ENCODE measurements around the gene SERTM2. TPM values are rescaled to one million over a fixed set of nuclear protein-coding genes. Genes with fewer than 3 reads are reported as not detected.

Gene SERTM2
- 0.50 and 0.59 TPM in 2 replicates for total RNA-seq (2014; rRNA removed; shearing (Covaris generic))
- 0.09 and 0.27 TPM in 2 replicates for polyA plus RNA-seq (2016; fragmentation: Nextera tagmentation; extraction: Ambion mirVana)
- long read RNA-seq, full-length matches to known transcripts, result 1 of 1 reads
- long read RNA-seq, partial matches to known transcripts, result 0 of 1 reads
- long read RNA-seq, other reads (novel, unspliced or antisense), result 0 of 1 reads

- Mint-ChIP-seq H3K27me3 (ENCODE audit: insufficient read depth, low read depth, poor library complexity) (peaks cover 1% of the 10 kb centered on the region), H3K36me3 (ENCODE audit: low read depth) (no peaks in the 10 kb centered on the region; the same call in 2 of the 3 replicates), H3K4me1 (peaks cover 19% of the 10 kb centered on the region), H3K9me3 (no peaks in the 10 kb centered on the region), H3K4me3 (peak within 1 kb of the TSS; percentile 33; the same call in 2 of the 3 replicates), H3K27ac (no peak within 1 kb of the TSS)
- 0 out of 2 replicates have a peak within 1 kb of the TSS, but pooled peaks have one; percentile 33 for H3K27ac ChIP-seq (ENCODE audit: low read depth)
- H3K9me2 ChIP-seq (ENCODE audit: insufficient read depth), result no peaks in the 10 kb centered on the region
- H3F3A ChIP-seq (replicated peaks; ENCODE audit: low read depth), result no peaks in the 10 kb centered on the region
- no peak for TF ChIP-seq ZNF331 (CRISPR knock-in tag; IDR thresholded peaks at IDR 0.05; ENCODE audit: low read depth)
- no peak for TF ChIP-seq POLR2AphosphoS5 (IDR thresholded peaks at IDR 0.05; ENCODE audit: low read depth)
- TF ChIP-seq CTCF (conservative IDR thresholded peaks at IDR 0.05; ENCODE audit: low read depth in 2 of 2), result no peak
- no peak for TF ChIP-seq EZH2 (IDR thresholded peaks at IDR 0.05; ENCODE audit: low read depth, unreplicated experiment)
- no peak for TF ChIP-seq STAT1 (IDR thresholded peaks at IDR 0.05; ENCODE audit: unreplicated experiment)
- no peak for TF ChIP-seq NANOG (IDR thresholded peaks at IDR 0.05; ENCODE audit: borderline replicate concordance)
- 0 out of 2 replicates have a peak within 1 kb of the TSS, but pooled peaks have one; percentile 38 for H2AFZ ChIP-seq
- H3K4me1 ChIP-seq (ENCODE audit: insufficient read depth), result peaks cover 28% of the 10 kb centered on the region
- H4K20me1 ChIP-seq (replicated peaks; ENCODE audit: insufficient read depth), result no peaks in the 10 kb centered on the region
- 0 out of 2 replicates have a peak within 1 kb of the TSS, but pooled peaks have one; percentile 13 for H3K4me3 ChIP-seq
- ATAC-seq (peak; percentile 90), DNase-seq (ENCODE audit: low spot score) (peak; percentile 43)
- H3K4me2 ChIP-seq, result peak within 1 kb of the TSS; percentile 67
- no peaks in the 10 kb centered on the region for H3K79me2 ChIP-seq (replicated peaks; ENCODE audit: insufficient read depth)
- no peaks in the 10 kb centered on the region for H3K36me3 ChIP-seq (ENCODE audit: insufficient read depth)
- no peaks in the 10 kb centered on the region for H3K27me3 ChIP-seq (ENCODE audit: insufficient read depth)
These were observed at the start of gene SERTM2 for GRCh38 chrX:111511477-111511876. Gene SERTM2, plus strand, starts transcription at chrX:111511645. Its CDS starts 7,213 bp downstream, at chrX:111518858.

GRCh38 chrX:111465669-111466068 lies 45.8 kb upstream of the SERTM2 start:
- Histone ChIP-seq H3K9me2 (ENCODE audit: insufficient read depth) (no peaks in the 10 kb centered on the region), H3K27me3 (ENCODE audit: insufficient read depth) (no peaks in the 10 kb centered on the region), H3K79me2 (replicated peaks; ENCODE audit: insufficient read depth) (no peaks in the 10 kb centered on the region), H3K4me1 (ENCODE audit: insufficient read depth) (peaks cover 8% of the 10 kb centered on the region; the same call in 1 of the 2 replicates), H4K20me1 (replicated peaks; ENCODE audit: insufficient read depth) (no peaks in the 10 kb centered on the region), H3F3A (replicated peaks; ENCODE audit: low read depth) (no peaks in the 10 kb centered on the region), H3K36me3 (ENCODE audit: insufficient read depth) (no peaks in the 10 kb centered on the region), H3K27ac (ENCODE audit: low read depth) (peak overlapping the region; percentile 8; the same call in 1 of the 2 replicates), H2AFZ (no peak overlapping the region), H3K4me2 (0 out of 2 replicates have a peak overlapping the region, but pooled peaks have one; percentile 17), H3K4me3 (no peak overlapping the region)
- TF ChIP-seq EZH2 (IDR thresholded peaks at IDR 0.05; ENCODE audit: low read depth, unreplicated experiment), result no peak
- peak; percentile 81 for TF ChIP-seq ZNF462 (CRISPR knock-in tag; IDR thresholded peaks at IDR 0.05)
- no peaks in the 10 kb centered on the region for H3K27me3 Mint-ChIP-seq (ENCODE audit: insufficient read depth, low read depth, poor library complexity)
- no peaks in the 10 kb centered on the region; the same call in 2 of the 3 replicates for H3K36me3 Mint-ChIP-seq (ENCODE audit: low read depth)
- peak; percentile 4 for DNase-seq (ENCODE audit: low spot score)
- H3K4me3 Mint-ChIP-seq, result peak overlapping the region; percentile 28; the same call in 1 of the 3 replicates
- peaks cover 16% of the 10 kb centered on the region for H3K4me1 Mint-ChIP-seq
- H3K27ac Mint-ChIP-seq, result peak overlapping the region; percentile 82; the same call in 1 of the 2 replicates
- peak; percentile 77 for ATAC-seq
- no peaks in the 10 kb centered on the region for H3K9me3 Mint-ChIP-seq

Data from GM23338 (cell line).